ENCODE results near the gene HNRNPCL2.
"Not testable (repeated sequence)": the region's sequence is repeated elsewhere in the genome, so short reads cannot be mapped to it uniquely, and the experiment has no call there.

The HNRNPCL2 gene

GRCh38 chr1:13116754-13117153 is at the start of gene HNRNPCL2:
TSS of gene HNRNPCL2 (minus strand) at chr1:13116854. CDS start at chr1:13116400, 454 bp downstream.
- DNase-seq = not testable (repeated sequence)

DNA sequence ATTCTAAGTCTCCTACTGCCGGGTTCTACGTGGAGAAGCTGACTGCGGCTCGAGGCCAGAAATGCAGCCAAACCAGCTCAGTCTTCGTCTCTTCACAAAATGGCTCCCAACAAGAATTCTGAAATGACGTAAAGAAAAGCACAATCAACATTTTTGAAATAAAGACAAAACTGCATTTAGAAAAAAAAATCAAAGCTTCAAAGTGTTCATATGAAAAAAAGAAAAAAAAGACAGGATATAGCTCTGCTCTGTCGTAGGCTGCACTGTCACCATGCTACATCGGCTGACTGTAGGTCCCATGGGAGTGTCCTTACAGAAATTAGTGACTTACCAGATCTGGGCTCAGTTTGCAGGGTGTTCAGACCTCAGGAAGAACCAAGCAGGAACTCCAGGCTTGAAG is 48.9 kb upstream of the HNRNPCL2 start, which contains the start of gene HNRNPCL4:
Gene HNRNPCL4 (minus strand): TSS at position 101 of the 400 bp plus-strand sequence. CDS start 164 bp downstream, outside the sequence.
- DNase-seq = not testable (repeated sequence)

DNA sequence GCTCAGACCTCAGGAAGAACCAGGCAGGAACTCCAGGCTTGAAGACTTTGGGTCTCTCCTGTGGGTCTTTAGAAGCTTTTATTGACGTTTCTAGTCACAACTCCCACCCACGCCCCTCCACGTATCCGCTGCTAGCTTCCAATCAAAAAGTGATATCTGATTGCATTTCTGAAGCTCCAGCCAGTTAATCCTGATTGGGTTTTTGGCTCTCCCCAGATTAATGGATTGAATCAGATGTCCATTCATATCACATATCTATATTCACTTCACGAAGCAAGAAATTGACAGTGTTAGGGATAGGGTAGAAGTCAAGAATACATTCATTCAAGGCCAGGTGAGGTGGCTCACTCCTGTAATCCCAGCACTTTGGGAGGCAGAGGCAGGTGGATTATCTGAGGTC is 39.3 kb upstream of the HNRNPCL2 start, which contains the start of gene PRAMEF26:
Gene PRAMEF26 (minus strand): TSS at position 101 of the 400 bp plus-strand sequence. CDS start 2,914 bp downstream, outside the sequence.
- not testable (repeated sequence) for DNase-seq

- not testable (repeated sequence) for DNase-seq
These were observed 46.2 kb downstream of the HNRNPCL2 start, which contains the start of gene PRAMEF25 for GRCh38 chr1:13070474-13070873. TSS of gene PRAMEF25 (plus strand) at chr1:13070774. CDS start at chr1:13073694, 2,920 bp downstream.

Data from stimulated activated CD4-positive, alpha-beta T cell treated with anti-CD3 and anti-CD28 coated beads, Interleukin-4, amount 100 ng/mL, for 1 hour (primary cell).